ENCODE measurements around the gene CPVL.

DNA sequence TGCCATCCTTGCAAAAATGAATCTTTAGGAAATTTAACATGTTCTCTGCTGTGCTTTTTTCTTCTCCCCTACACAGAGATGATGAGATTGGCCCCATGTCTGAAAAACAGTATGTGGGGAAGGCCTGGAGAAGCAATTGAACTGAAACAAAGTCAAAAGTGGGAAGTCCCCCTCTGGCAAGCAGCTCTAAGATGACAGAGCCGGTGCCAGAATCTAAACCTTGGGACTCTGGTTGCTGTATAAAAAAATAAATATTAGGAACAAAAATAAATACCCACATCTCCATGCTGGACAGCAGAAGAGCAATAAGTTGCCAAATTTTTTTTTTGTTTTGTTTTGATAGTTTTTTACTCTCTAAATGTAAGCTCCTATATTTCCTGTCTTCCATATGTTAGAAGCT, 136.4 kb downstream of the CPVL start:
- TF ChIP-seq CTCF (IDR thresholded peaks at IDR 0.05; ENCODE audit: borderline replicate concordance, extremely low read depth, low read length, poor library complexity, severe bottlenecking) (no peak), EZH2 (IDR thresholded peaks at IDR 0.05; ENCODE audit: borderline replicate concordance, low read depth, low read length, severe bottlenecking) (no peak)
